HepG2 (cell line): ENCODE measurements around the gene ACSL3. TPM values are rescaled to one million over a fixed set of nuclear protein-coding genes. Genes with fewer than 3 reads are reported as not detected.
A peak's percentile ranks its signal among the peaks of the same experiment; 100 is the strongest.

Source experiments
- ATAC-seq: fragments of 200-7000 bp; cut with Tn5 transposase; 3 replicates; pipeline ENCODE4 v1.9.1; 2020; ENCODE audit warnings: mild to moderate bottlenecking, moderate library complexity
- BruUV-seq: library from RNA; stranded (reverse); fragments of 400-500 nt; replicated peaks from 2 replicates; lab custom pipeline; 2021; lab: Mats Ljungman, UMichigan
- CTCF ChIA-PET: fragments of 300-600 bp; formaldehyde crosslinking; extraction: SDS; loops from one replicate; lab custom pipeline; 2021; ENCODE audit warnings: low total read pairs, inconsistent platforms, low intra/inter-chr PET ratio; lab: Yijun Ruan, JAX
- POLR2A ChIA-PET: fragments of 350-600 bp; sonication (Branson Sonifier 250); formaldehyde crosslinking; loops from one replicate; lab custom pipeline; 2020; ENCODE audit warnings: antibody characterized with exemption, inconsistent platforms; lab: Yijun Ruan, JAX
- DNase-seq: peaks from one replicate; pipeline ENCODE4 v3.0.0-alpha.2; 2015; ENCODE audit warnings: low spot score
- FAIRE-seq: peaks from 3 replicates; lab custom pipeline; 2011; peaks lifted over from hg19 to GRCh38; lab: Jason Lieb, UNC
- H2AFZ ChIP-seq: one replicate; pipeline ENCODE4 v1.6.1; 2011; ENCODE audit warnings: low read length, inconsistent platforms
- H3K27ac ChIP-seq: fragments of 300-600 bp; 3 replicates; pipeline ENCODE4 v1.8.0; 2011; ENCODE audit warnings: mixed run types, mild to moderate bottlenecking, mixed read lengths, low read length, inconsistent platforms; ENCODE audit not compliant: insufficient read depth; ENCODE audit errors: extremely low read length
- H3K27me3 ChIP-seq, 2 experiments: fragments of 200-600 bp in 1 of 2; 2 replicates in 1 of 2; 3 replicates in 1 of 2; pipeline versions ENCODE4 v1.6.0 to v1.8.0; 2011; ENCODE audit warnings: low read length in 2 of 2, mild to moderate bottlenecking in 2 of 2, moderate library complexity in 2 of 2, inconsistent platforms in 1 of 2; ENCODE audit not compliant: insufficient read depth in 2 of 2, control insufficient read depth in 1 of 2
- H3K36me3 ChIP-seq, 2 experiments: fragments of 200-600 bp in 1 of 2; replicated peaks in 1 of 2; 2 replicates in 1 of 2; 3 replicates in 1 of 2; pipeline versions ENCODE4 v1.5.1 to v1.8.0; 2011; ENCODE audit warnings: low read length in 2 of 2, inconsistent platforms in 1 of 2; ENCODE audit not compliant: insufficient read depth in 2 of 2, control insufficient read depth in 1 of 2
- H3K4me1 ChIP-seq: 2 replicates; pipeline ENCODE4 v1.5.1; 2012; ENCODE audit warnings: low read length, inconsistent platforms; ENCODE audit not compliant: insufficient read depth
- H3K4me2 ChIP-seq: 2 replicates; pipeline ENCODE4 v1.6.0; 2011; ENCODE audit warnings: low read depth, low read length, inconsistent platforms
- H3K4me3 ChIP-seq, 3 experiments: fragments of 200-600 bp in 1 of 3; sonication (generic), shearing (Covaris generic) in 1 of 3; replicated peaks in 1 of 3; 2 replicates each; pipeline ENCODE4 v1.5.1; 2011 to 2016; ENCODE audit warnings: low read length in 3 of 3, inconsistent platforms in 2 of 3, low read depth in 2 of 3, mild to moderate bottlenecking in 2 of 3, control low read depth in 1 of 3, mixed read lengths in 1 of 3; ENCODE audit not compliant: insufficient read depth in 1 of 3
- H3K79me2 ChIP-seq: one replicate; pipeline ENCODE4 v1.6.1; 2011; ENCODE audit warnings: low read length, inconsistent platforms; ENCODE audit not compliant: insufficient read depth
- H3K9ac ChIP-seq: 2 replicates; pipeline ENCODE4 v1.6.0; 2011; ENCODE audit warnings: mild to moderate bottlenecking, low read depth, low read length, inconsistent platforms; ENCODE audit not compliant: insufficient read depth
- H3K9me3 ChIP-seq: 2 replicates; pipeline ENCODE4 v1.5.1; 2012; ENCODE audit warnings: mild to moderate bottlenecking, low read length
- H4K20me1 ChIP-seq: 2 replicates; pipeline ENCODE4 v1.6.0; 2011; ENCODE audit warnings: inconsistent platforms, mild to moderate bottlenecking, low read length, moderate library complexity; ENCODE audit not compliant: insufficient read depth
- ARID5B ChIP-seq: IDR thresholded peaks from 2 replicates; pipeline ENCODE4 v1.4.0; 2020; ENCODE audit warnings: mild to moderate bottlenecking, missing genetic modification reagents
- GATAD1 ChIP-seq: IDR thresholded peaks from 2 replicates; pipeline ENCODE4 v1.6.1; 2016; ENCODE audit warnings: missing genetic modification reagents, missing compliant biosample characterization
- GMEB1 ChIP-seq: sonication (generic); formaldehyde crosslinking; IDR thresholded peaks from 2 replicates; pipeline ENCODE4 v1.5.1; 2020; ENCODE audit warnings: missing genetic modification reagents, mild to moderate bottlenecking, borderline replicate concordance
- HNRNPLL ChIP-seq: fragments of 200-400 bp; formaldehyde crosslinking; IDR thresholded peaks from 2 replicates; pipeline ENCODE4 v1.6.1; 2017; ENCODE audit warnings: mild to moderate bottlenecking, low read depth, low read length; ENCODE audit not compliant: poor library complexity, severe bottlenecking
- LCORL ChIP-seq, 2 experiments: fragments of 450-650 bp in 1 of 2; sonication (generic) in 1 of 2; formaldehyde crosslinking in 1 of 2; IDR thresholded peaks; 2 replicates each; pipeline versions ENCODE4 v1.5.0 to v1.6.1; 2017 to 2020; ENCODE audit warnings: antibody characterized with exemption in 1 of 2, missing genetic modification reagents in 1 of 2
- NCOA2 ChIP-seq: sonication (generic); formaldehyde crosslinking; IDR thresholded peaks from 2 replicates; pipeline ENCODE4 v1.8.0; 2022; ENCODE audit warnings: inconsistent platforms
- PLRG1 ChIP-seq: fragments of 450-650 bp; conservative IDR thresholded peaks from 2 replicates; pipeline ENCODE4 v1.6.1; 2016
- SAP130 ChIP-seq: IDR thresholded peaks from 2 replicates; pipeline ENCODE4 v1.6.1; 2016; ENCODE audit warnings: low read depth
- SOX13 ChIP-seq, 3 experiments: fragments of 450-650 bp in 1 of 3; sonication (generic) in 1 of 3; formaldehyde crosslinking in 1 of 3; IDR thresholded peaks in 2 of 3; conservative IDR thresholded peaks in 1 of 3; 2 replicates each; pipeline versions ENCODE4 v1.5.0 to v1.6.1; 2016 to 2020; ENCODE audit warnings: antibody characterized with exemption in 1 of 3, mild to moderate bottlenecking in 1 of 3, missing compliant biosample characterization in 1 of 3, missing genetic modification reagents in 1 of 3, moderate library complexity in 1 of 3
- TEAD3 ChIP-seq: optimal IDR thresholded peaks from 2 replicates; pipeline ENCODE3; 2016; ENCODE audit warnings: borderline replicate concordance
- USF2 ChIP-seq, 2 experiments: sonication (generic) in 1 of 2; formaldehyde crosslinking in 1 of 2; IDR thresholded peaks; 2 replicates each; pipeline versions ENCODE4 v1.5.1 to v1.6.1; 2011 to 2020; ENCODE audit warnings: borderline replicate concordance in 1 of 2, low read depth in 1 of 2, low read length in 1 of 2, mild to moderate bottlenecking in 1 of 2, missing genetic modification reagents in 1 of 2, moderate library complexity in 1 of 2
- ZNF24 ChIP-seq: fragments of 450-650 bp; IDR thresholded peaks from 2 replicates; pipeline ENCODE4 v1.6.1; 2017; ENCODE audit warnings: antibody characterized with exemption, mild to moderate bottlenecking
- ZNF644 ChIP-seq: IDR thresholded peaks from 2 replicates; pipeline ENCODE4 v1.6.1; 2016; ENCODE audit warnings: low read depth
- WGBS: methylation state at CpG from one replicate; pipeline ENCODE4 v1.1.6; 2017; ENCODE audit warnings: low lambda C conversion rate; 5-methylcytosine and 5-hydroxymethylcytosine counted together
- in situ Hi-C: cut with HindIII; loops from 2 replicates; pipeline ENCODE4 v1.10.0; 2017; ENCODE audit warnings: low pct_unique_long_range_greater_than_20kb; ENCODE audit not compliant: extremely low pct_ligation_motif_present
- intact Hi-C: fragments of 100-400 bp; cut with micrococcal nuclease; formaldehyde crosslinking; loops from one replicate; pipeline ENCODE4 v1.10.0; 2022; ENCODE audit not compliant: unreplicated experiment
- polyA plus RNA-seq, 8 experiments: library from polyadenylated mRNA; depleted of rRNA in 3 of 8; stranded (reverse) in 7 of 8; unstranded in 1 of 8; fragments of >200 nt; fragmentation: Illumina TruSeq in 4 of 8; extraction: Trizol in 4 of 8; gene quantifications; 2 replicates each; pipeline versions ENCODE4 v1.2.1 to v1.2.3, GENCODE V29; 2011 to 2016; ENCODE audit warnings: low read depth in 4 of 8, missing spikeins in 1 of 8, mixed read lengths in 1 of 8; ENCODE audit not compliant: insufficient read depth in 1 of 8
- total RNA-seq, 5 experiments: library from RNA; depleted of rRNA; stranded (reverse); fragments of >200 nt; fragmentation: Illumina TruSeq; extraction: Trizol; gene quantifications; 2 replicates each; pipeline ENCODE4 v1.2.3, GENCODE V29; 2016; ENCODE audit warnings: low read depth in 1 of 5

Gene ACSL3
- total and polyA plus RNA-seq, 2 of the 13 experiments (the other 11 are each of a cell fraction or from before 2014, with no cell fraction given) = 305 to 365 TPM

- 0 out of 2 replicates have a peak, but pooled peaks have one; percentile 10 for TF ChIP-seq LCORL (IDR thresholded peaks at IDR 0.05)
- no peak for TF ChIP-seq LCORL (CRISPR knock-in tag; IDR thresholded peaks at IDR 0.05)
- no peak for TF ChIP-seq HNRNPLL
- no peak for TF ChIP-seq GATAD1 (CRISPR knock-in tag)
- TF ChIP-seq, all 625 proteins: peak for 41
These were observed 3.5 kb downstream of the ACSL3 start (continued) for GRCh38 chr2:222864296-222864695.

GRCh38 chr2:222865301-222865700, 4.5 kb downstream of the ACSL3 start:
- DNase-seq = peak; percentile 71
- WGBS = 13% methylated on average over 2 of the region's 2 CpGs
- Histone ChIP-seq H3K4me3 (peak overlapping the region; percentile 6 to 99 (median 99); a peak in 3 of 6 replicates), H3K27me3 (no peaks in the 10 kb centered on the region; a peak in 1 of 5 replicates), H3K36me3 (no peaks in the 10 kb centered on the region; a peak in 1 of 5 replicates), H3K4me1 (peaks cover 70% of the 10 kb centered on the region), H3K4me2 (peak overlapping the region; percentile 91), H3K27ac (peak overlapping the region; percentile 1), H3K79me2 (peaks cover 95% of the 10 kb centered on the region), H4K20me1 (peaks cover 93% of the 10 kb centered on the region), H2AFZ (no peak overlapping the region), H3K9me3 (no peaks in the 10 kb centered on the region), H3K9ac (peak overlapping the region; percentile 5; the same call in 1 of the 2 replicates)
- BruUV-seq = no TSS peak
- in situ Hi-C loops (no loop called here), intact Hi-C loops (loop anchor here (2.0 kb wide), 1 partner anchor 14 kb away; no protein-coding TSS in a partner anchor)
- POLR2A ChIA-PET = interaction anchor here (0.7 to 8.4 kb wide), 6 partner anchors 10 to 157 kb away, joined by 3 to 68 read pairs (median 8); no protein-coding TSS in a partner anchor
- ATAC-seq = no peak
- no peak for FAIRE-seq
- CTCF ChIA-PET = interaction anchor here (1.1 to 2.0 kb wide), 2 partner anchors 27 to 175 kb away, joined by 4 to 5 read pairs; no protein-coding TSS in a partner anchor
- TF ChIP-seq SAP130 (CRISPR knock-in tag) = peak; percentile 55; the same call in 1 of the 2 replicates
- TF ChIP-seq USF2 (IDR thresholded peaks at IDR 0.05; ENCODE audit: low read depth, low read length) = no peak
- TF ChIP-seq USF2 (CRISPR knock-in tag; IDR thresholded peaks at IDR 0.05; ENCODE audit: borderline replicate concordance) = no peak
- TF ChIP-seq ARID5B = peak; percentile 67; the same call in 1 of the 2 replicates
- 0 out of 2 replicates have a peak, but pooled peaks have one; percentile 31 for TF ChIP-seq LCORL (IDR thresholded peaks at IDR 0.05)
- TF ChIP-seq LCORL (CRISPR knock-in tag; IDR thresholded peaks at IDR 0.05) = no peak
- peak; percentile 15; the same call in 1 of the 2 replicates for TF ChIP-seq ZNF644 (CRISPR knock-in tag)
- TF ChIP-seq SOX13 (IDR thresholded peaks at IDR 0.05) = no peak
- TF ChIP-seq SOX13 (CRISPR knock-in tag; conservative IDR thresholded peaks at IDR 0.05 in 1 of 2, IDR thresholded peaks at IDR 0.05 in 1 of 2) = peak in 1 of 2 experiments; percentile 20; a peak in 1 of 4 replicates
- TF ChIP-seq PLRG1 = no peak
- 0 out of 2 replicates have a peak, but pooled peaks have one; percentile 14 for TF ChIP-seq GMEB1 (CRISPR knock-in tag)
- 0 out of 2 replicates have a peak, but pooled peaks have one; percentile 12 for TF ChIP-seq NCOA2 (CRISPR knock-in tag)
- peak; percentile 79 for TF ChIP-seq TEAD3 (CRISPR knock-in tag)
- TF ChIP-seq ZNF24 = 0 out of 2 replicates have a peak, but pooled peaks have one; percentile 52
